Measurements from ENCODE around the gene LRRC58.

GRCh38 chr3:120369037-120369467, 19.9 kb upstream of the LRRC58 start:
- TF ChIP-seq, protein P1, sequence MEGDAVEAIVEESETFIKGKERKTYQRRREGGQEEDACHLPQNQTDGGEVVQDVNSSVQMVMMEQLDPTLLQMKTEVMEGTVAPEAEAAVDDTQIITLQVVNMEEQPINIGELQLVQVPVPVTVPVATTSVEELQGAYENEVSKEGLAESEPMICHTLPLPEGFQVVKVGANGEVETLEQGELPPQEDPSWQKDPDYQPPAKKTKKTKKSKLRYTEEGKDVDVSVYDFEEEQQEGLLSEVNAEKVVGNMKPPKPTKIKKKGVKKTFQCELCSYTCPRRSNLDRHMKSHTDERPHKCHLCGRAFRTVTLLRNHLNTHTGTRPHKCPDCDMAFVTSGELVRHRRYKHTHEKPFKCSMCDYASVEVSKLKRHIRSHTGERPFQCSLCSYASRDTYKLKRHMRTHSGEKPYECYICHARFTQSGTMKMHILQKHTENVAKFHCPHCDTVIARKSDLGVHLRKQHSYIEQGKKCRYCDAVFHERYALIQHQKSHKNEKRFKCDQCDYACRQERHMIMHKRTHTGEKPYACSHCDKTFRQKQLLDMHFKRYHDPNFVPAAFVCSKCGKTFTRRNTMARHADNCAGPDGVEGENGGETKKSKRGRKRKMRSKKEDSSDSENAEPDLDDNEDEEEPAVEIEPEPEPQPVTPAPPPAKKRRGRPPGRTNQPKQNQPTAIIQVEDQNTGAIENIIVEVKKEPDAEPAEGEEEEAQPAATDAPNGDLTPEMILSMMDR (IDR thresholded peaks at IDR 0.05 in 4 of 5, conservative IDR thresholded peaks at IDR 0.05 in 1 of 5), result no peak
- TF ChIP-seq POLR2A (IDR thresholded peaks at IDR 0.05), result no peak

All from gastrocnemius medialis (tissue), 4 donors.